Frontal cortex (tissue), 4 donors: Measurements from ENCODE around the gene MELTF. TPM values are rescaled to one million over a fixed set of nuclear protein-coding genes. Genes with fewer than 3 reads are reported as not detected.
A peak's percentile ranks its signal among the peaks of the same experiment; 100 is the strongest.

Source experiments
- DNase-seq, 2 donors: peaks; one replicate each; pipeline ENCODE4 v3.0.0; 2012; ENCODE audit warnings: low spot score in 2 of 2
- FAIRE-seq: peaks from 2 replicates; lab custom pipeline; 2012; peaks lifted over from hg19 to GRCh38; lab: Jason Lieb, UNC
- total RNA-seq: library from RNA; depleted of rRNA; stranded (reverse); fragments of >200 nt; gene quantifications from one replicate; pipeline ENCODE4 v1.2.3, GENCODE V29; 2014
- donor health status: control.
- donor health status: control.
- donor health status: control.

Gene MELTF
- total RNA-seq, 1 donor from 2014 or later: 1.2 TPM

GRCh38 chr3:197014024-197014423, 15.6 kb downstream of the MELTF start:
- FAIRE-seq (no peak), DNase-seq (no peak)

GRCh38 chr3:197012540-197012883, 17.1 kb downstream of the MELTF start:
- no peak for FAIRE-seq
- no peak for DNase-seq

DNA sequence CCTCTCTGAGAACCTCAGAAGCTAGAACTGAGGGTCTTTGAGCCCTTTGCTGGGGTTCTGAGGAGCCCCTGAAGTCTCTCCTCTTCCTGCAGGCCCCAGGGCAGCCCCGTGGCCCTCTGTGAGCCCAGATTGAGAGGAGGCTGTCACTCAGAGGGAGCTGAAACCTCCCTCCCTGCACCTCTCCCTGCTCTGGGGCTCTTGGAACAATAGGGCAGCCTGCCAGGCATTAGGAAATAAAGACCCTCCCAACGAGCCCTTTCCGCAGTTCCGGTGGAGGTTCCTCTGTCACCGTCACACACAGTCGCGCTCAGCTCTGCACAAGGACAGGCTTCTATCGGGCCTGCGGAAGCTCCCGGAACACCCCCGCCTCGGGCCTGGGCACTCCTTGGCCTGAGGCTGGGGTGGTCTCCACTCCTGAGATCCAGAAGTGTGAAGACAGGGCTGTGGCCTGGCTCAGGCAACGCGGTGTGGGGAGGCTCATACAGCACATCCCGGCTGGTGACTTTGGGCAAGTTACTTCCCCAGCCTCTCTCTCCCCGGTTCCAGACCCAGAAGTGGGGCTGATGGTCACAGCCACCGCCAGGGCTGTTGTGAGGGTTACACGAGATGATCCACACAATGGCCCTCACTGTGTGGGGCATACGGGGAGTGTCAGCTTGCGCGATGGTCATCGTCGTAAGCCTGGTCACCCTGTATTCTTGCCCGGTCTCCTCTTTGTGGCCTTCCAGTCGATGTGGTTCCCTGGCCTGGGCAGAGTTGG, 17.7 kb downstream of the MELTF start:
- FAIRE-seq: no peak
- DNase-seq: no peak

- FAIRE-seq (no peak), DNase-seq (no peak)
These were observed 18.9 kb downstream of the MELTF start for GRCh38 chr3:197010556-197011351.

GRCh38 chr3:197009532-197010019, 20.0 kb downstream of the MELTF start:
- FAIRE-seq: no peak
- no peak for DNase-seq

GRCh38 chr3:197008436-197009209, 21.0 kb downstream of the MELTF start:
- DNase-seq (no peak), FAIRE-seq (no peak)

DNA sequence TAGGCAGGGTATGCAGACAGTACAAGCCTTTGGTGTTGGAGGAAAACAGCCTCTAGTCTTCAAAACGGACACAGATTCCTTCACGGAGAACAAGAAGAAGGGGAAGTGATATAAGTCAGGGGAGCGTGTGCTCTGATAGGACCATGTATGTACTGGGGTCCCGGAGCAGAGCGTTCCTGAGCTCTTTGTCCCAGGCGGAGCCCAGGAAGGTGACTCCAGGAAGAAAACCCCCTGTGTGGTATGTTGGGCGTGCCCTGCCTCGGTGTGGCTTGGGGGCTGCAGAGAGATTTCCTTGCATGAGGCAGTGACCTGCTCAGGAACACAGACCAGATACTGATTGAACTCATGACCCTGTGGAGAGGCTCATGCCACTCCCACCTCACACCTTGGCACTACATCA, 21.7 kb downstream of the MELTF start:
- no peak for DNase-seq
- FAIRE-seq: no peak

- FAIRE-seq (no peak), DNase-seq (no peak)
These were observed 22.2 kb downstream of the MELTF start for GRCh38 chr3:197007296-197007940.

DNA sequence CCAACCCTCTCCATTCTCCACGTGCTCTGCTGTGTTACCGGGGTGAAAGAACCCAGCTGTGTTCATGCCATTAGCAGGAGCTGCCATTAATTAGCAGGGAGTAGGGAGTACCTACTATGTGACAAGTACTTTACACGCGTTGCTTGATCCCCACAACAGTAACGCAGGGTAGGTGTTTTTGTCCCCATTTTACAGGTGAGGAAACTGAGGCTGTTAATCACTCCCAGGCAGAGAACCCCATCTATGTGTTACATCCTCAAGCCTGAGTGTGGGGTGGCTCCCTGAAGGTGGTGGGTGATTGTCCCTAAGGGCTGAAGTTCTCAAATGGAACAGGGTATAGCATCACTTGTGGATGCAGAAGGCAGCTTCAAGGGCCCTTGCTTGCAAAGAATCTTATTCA, 22.8 kb downstream of the MELTF start:
- no peak for FAIRE-seq
- DNase-seq: no peak

DNA sequence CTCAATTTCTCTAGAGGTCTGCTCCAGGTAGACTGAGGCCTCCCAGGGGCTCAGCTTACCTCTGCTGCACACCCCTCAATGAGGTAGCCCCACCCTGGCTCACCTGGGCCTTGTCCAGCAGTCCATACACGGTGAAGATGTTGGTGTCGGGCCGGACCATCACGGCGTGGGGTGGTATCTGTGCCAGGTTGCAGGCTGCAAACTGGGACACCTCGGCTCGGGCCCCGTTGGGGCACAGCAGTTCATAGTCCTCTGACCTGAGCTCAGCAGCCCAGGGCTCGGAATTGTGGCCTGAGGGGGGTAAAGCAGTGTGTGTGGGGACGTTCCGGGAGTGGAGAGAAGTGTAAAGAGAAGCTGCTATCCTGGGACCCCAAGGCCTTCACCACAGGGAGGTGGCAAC, 23.2 kb downstream of the MELTF start:
- DNase-seq (no peak), FAIRE-seq (no peak)

DNA sequence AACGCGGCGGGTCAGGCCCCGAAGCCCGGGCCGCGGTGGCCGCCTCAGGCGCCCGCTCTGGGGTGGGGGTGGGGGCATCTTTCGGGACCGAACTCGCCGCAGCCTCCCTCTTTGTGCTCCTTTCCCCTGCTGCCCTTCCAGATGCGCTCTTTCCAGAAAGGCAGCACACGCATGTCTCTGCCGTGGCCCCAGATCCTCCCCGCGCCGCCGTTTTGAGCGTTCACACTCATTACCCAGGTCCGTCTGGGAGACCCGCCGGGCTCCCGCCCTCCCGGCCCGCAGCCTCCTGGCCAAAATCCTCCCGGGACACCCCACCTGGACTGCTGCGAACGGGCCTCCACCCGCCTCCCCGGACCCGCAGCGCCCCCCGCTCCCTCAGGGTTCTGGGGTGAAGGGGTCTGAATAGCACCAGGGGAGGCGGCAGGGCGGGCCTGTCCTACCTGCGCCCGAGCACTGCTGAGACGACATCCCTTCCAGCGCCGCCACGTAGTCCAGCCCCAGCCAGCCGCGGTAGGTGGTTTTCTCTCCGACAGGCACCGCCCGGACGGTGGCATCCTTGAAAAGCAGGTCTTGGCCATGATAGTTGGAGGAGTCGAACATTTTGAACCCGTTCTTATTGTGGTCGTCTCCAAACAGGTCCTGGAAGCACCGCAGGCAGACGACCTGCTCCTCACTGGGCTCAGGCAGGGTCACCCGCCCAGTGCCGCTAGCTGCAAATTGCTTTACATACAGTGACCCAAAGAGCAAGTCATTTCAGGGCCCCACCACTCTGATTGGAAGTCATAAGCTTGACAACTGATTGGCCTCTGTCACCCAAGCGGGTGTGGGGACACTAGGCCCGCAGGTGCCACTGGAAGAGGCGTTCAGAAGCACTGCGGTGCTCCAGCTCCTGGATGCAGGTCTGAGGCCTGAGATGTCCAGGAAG, 25.9 kb downstream of the MELTF start:
- FAIRE-seq (no peak), DNase-seq (no peak)

- peak; percentile 95 for DNase-seq
- no peak for FAIRE-seq
These were observed 26.7 kb downstream of the MELTF start for GRCh38 chr3:197002701-197003454.

DNA sequence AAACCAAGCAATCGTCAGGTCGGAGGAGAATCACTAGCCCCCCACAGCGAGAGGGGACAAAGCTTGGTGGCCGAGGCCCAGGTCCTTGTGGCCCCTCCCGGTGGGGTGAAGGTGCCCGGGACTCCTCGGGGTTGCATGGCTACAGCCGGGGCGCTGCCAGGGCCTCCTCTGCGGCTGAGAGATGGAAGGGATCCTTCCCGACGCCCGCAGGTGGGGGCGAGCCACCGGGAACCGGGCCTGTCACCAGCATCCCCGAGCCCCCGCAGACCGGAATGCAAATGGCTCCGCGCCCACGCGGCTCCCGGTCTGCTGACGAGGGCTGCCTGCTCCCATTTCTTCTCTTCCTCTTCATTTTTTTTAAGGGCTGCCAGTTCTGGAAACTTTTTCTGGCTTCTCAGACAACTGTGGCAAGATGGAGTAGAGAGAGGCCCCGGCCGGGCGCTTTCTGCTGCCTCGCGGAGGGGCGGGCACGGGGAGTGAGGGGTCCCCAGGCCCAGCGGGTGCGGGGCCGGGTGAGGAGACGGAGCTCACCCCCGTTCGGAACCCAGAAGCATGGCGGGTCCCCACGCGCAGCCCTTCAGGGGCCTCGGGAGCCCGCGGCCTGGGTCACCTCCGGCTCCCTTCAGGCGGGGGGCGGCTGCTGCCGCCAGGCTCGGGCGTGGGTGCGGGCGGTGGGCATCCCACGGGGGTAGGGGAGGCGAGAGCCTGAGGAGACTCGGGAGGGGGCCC, 27.5 kb downstream of the MELTF start:
- DNase-seq: peak; percentile 53 to 69
- no peak for FAIRE-seq

GRCh38 chr3:197001106-197001971, 28.3 kb downstream of the MELTF start:
- DNase-seq (no peak), FAIRE-seq (no peak)

DNA sequence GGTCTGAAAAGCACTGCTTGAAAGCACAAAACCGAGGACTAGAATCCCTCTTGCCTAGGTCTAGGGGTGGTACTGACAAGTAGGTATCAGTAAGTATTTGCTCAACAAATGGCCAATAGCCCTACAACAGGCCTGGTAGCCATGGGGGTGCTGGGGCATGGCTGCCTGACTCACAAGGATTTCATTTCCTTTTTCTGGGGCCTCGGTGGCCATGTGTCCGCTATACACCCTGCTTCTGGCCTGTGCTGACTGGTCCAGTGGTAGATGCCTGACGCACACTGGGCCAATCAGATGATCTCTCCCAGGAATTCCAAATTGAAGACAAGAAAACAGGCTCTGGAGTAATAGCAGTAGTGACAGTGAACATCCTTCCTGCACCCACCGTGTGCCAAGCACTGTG, 29.4 kb downstream of the MELTF start:
- DNase-seq (no peak), FAIRE-seq (no peak)

DNA sequence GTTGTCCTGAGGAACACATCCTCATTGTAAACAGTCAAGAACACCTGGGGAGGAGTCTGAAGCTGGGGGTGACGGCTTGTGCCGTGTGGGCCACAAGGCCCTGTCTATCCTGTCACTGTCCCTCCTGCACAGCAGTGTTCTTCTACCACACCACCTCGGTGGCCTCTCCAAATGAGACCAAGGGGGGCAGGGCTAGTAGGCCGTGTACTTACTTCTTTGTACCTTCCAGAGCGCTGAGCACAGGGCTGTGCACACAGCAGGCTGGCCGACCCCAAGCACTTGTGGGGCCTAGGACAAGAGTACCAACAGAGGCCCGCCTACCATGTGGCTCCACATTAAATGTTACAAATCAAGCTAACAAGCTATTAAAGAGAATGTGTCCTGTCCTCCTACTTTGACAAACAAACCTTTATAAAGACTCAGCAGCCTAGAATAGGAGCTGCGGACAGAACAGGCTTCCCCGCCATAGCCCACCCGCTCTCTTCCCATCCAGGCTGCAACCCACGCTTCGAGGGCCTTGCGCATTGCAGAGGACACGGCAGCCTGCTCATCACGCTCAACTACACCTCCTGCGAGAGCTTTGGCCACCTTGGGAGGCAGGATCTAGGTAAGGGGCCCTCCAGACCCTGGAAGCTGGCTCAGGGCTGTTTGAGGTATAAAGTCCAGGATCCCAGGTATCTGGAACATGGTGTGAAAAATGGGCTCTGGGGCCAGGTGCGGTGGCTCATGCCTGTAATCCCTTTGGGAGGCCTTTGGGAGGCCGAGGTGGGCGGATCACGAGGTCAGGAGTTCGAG, 30.5 kb downstream of the MELTF start:
- no peak for DNase-seq

More for the DNA sequence above, 30.5 kb downstream of the MELTF start:
- FAIRE-seq: no peak
